ENCODE results near the gene TLR8.
A peak's percentile ranks its signal among the peaks of the same experiment; 100 is the strongest.

The TLR8 gene

GRCh38 chrX:12947545-12948235, 41.3 kb downstream of the TLR8 start:
- intact Hi-C loops (cut with DNase I; ENCODE audit: low total_unique reads): loop anchor here (10.0 kb wide), 1 partner anchor 697 kb away; no protein-coding TSS in a partner anchor
- DNase-seq: no peak
- Histone ChIP-seq H3K27me3 (no peaks in the 10 kb centered on the region), H3K27ac (peak overlapping the region in 1 of 2 donors; percentile 39), H3K4me3 (no peak overlapping the region), H3K4me1 (peaks cover 0 to 12% (median 0%) of the 10 kb centered on the region in 4 donors), H3K9me3 (no peaks in the 10 kb centered on the region), H3K36me3 (no peaks in the 10 kb centered on the region)
- TF ChIP-seq CTCF (IDR thresholded peaks at IDR 0.05): no peak

- DNase-seq: no peak
- Histone ChIP-seq H3K27ac (no peak overlapping the region), H3K4me3 (no peak overlapping the region), H3K4me1 (peaks cover 0 to 12% (median 0%) of the 10 kb centered on the region in 4 donors), H3K9me3 (no peaks in the 10 kb centered on the region), H3K36me3 (no peaks in the 10 kb centered on the region), H3K27me3 (no peaks in the 10 kb centered on the region)
- TF ChIP-seq CTCF (IDR thresholded peaks at IDR 0.05): no peak
- intact Hi-C loops (cut with DNase I; ENCODE audit: low total_unique reads): loop anchor here (10.0 kb wide), 1 partner anchor 696 kb away; no protein-coding TSS in a partner anchor
Observed at GRCh38 chrX:12948495-12948894, 42.1 kb downstream of the TLR8 start.

- intact Hi-C loops (cut with DNase I; ENCODE audit: low total_unique reads): loop anchor here (10.0 kb wide), 1 partner anchor 695 kb away; no protein-coding TSS in a partner anchor
- no peak for TF ChIP-seq CTCF (IDR thresholded peaks at IDR 0.05)
- Histone ChIP-seq H3K27ac (peak overlapping the region; percentile 68), H3K36me3 (no peaks in the 10 kb centered on the region), H3K27me3 (no peaks in the 10 kb centered on the region), H3K9me3 (no peaks in the 10 kb centered on the region), H3K4me1 (peaks cover 0 to 12% (median 0%) of the 10 kb centered on the region in 4 donors), H3K4me3 (no peak overlapping the region)
- DNase-seq: no peak
Observed at GRCh38 chrX:12949205-12949926, 42.9 kb downstream of the TLR8 start.

- Histone ChIP-seq H3K4me3 (peak overlapping the region in 1 of 2 donors; percentile 11), H3K36me3 (no peaks in the 10 kb centered on the region), H3K27ac (peak overlapping the region; percentile 68), H3K9me3 (no peaks in the 10 kb centered on the region), H3K4me1 (peaks cover 0 to 12% (median 0%) of the 10 kb centered on the region in 4 donors), H3K27me3 (no peaks in the 10 kb centered on the region)
- no peak for TF ChIP-seq CTCF (IDR thresholded peaks at IDR 0.05)
- intact Hi-C loops (cut with DNase I; ENCODE audit: low total_unique reads): loop anchor here (10.0 kb wide), 1 partner anchor 695 kb away; no protein-coding TSS in a partner anchor
- peak; percentile 84 to 91 for DNase-seq
Observed at GRCh38 chrX:12949927-12950656, 43.7 kb downstream of the TLR8 start.

GRCh38 chrX:12950851-12951594, 44.6 kb downstream of the TLR8 start:
- intact Hi-C loops (cut with DNase I; ENCODE audit: low total_unique reads): no loop called here
- DNase-seq: no peak
- H3K9me3 ChIP-seq: no peaks in the 10 kb centered on the region
- TF ChIP-seq CTCF (IDR thresholded peaks at IDR 0.05): no peak
- peak overlapping the region; percentile 68 for H3K27ac ChIP-seq
- H3K4me1 ChIP-seq: peaks cover 0 to 15% (median 0%) of the 10 kb centered on the region in 4 donors
- H3K27me3 ChIP-seq: no peaks in the 10 kb centered on the region
- no peaks in the 10 kb centered on the region for H3K36me3 ChIP-seq
- H3K4me3 ChIP-seq: no peak overlapping the region
